Panc1 (cell line): ENCODE measurements around the gene TSHZ3. TPM values are rescaled to one million over a fixed set of nuclear protein-coding genes. Genes with fewer than 3 reads are reported as not detected.

Experiments
- ATAC-seq: fragments of 200-7000 bp; cut with Tn5 transposase; 2 replicates; pipeline ENCODE4 v1.9.1; 2020; ENCODE audit warnings: mild to moderate bottlenecking, moderate library complexity
- BruUV-seq: library from RNA; stranded (reverse); fragments of 400-500 nt; replicated peaks from 2 replicates; lab custom pipeline; 2021; lab: Mats Ljungman, UMichigan
- CTCF ChIA-PET: fragments of 300-600 bp; sonication (Branson Sonifier 250); formaldehyde crosslinking; loops from one replicate; lab custom pipeline; 2022; ENCODE audit warnings: antibody characterized with exemption; lab: Charles Lee
- POLR2A ChIA-PET: fragments of 300-600 bp; sonication (Branson Sonifier 250); formaldehyde crosslinking; loops from one replicate; lab custom pipeline; 2022; ENCODE audit warnings: antibody characterized with exemption; lab: Charles Lee
- DNase-seq: peaks from one replicate; pipeline ENCODE4 v3.0.0-alpha.2; 2010; ENCODE audit warnings: low read depth, low spot score
- H3K27ac ChIP-seq: 2 replicates; pipeline ENCODE4 v1.5.1; 2011; ENCODE audit warnings: mild to moderate bottlenecking, low read length, inconsistent platforms
- H3K27me3 ChIP-seq: fragments of 200-500 bp; sonication (Bioruptor generic); 2 replicates; pipeline ENCODE4 v1.6.0; 2014; ENCODE audit warnings: low read length, inconsistent platforms; ENCODE audit not compliant: control insufficient read depth, insufficient read depth
- H3K36me3 ChIP-seq: fragments of 200-500 bp; sonication (Bioruptor generic); 2 replicates; pipeline ENCODE4 v1.5.1; 2014; ENCODE audit warnings: inconsistent platforms, mild to moderate bottlenecking, low read length, moderate library complexity; ENCODE audit not compliant: control insufficient read depth, insufficient read depth
- H3K4me1 ChIP-seq: 2 replicates; pipeline ENCODE4 v1.5.1; 2011; ENCODE audit warnings: inconsistent platforms, mild to moderate bottlenecking, low read length, moderate library complexity; ENCODE audit not compliant: control insufficient read depth, insufficient read depth
- H3K4me3 ChIP-seq, 2 experiments: 2 replicates each; pipeline ENCODE4 v1.5.1; 2011 to 2012; ENCODE audit warnings: low read depth in 2 of 2, low read length in 2 of 2, mild to moderate bottlenecking in 2 of 2, inconsistent platforms in 1 of 2, moderate library complexity in 1 of 2
- H3K9me3 ChIP-seq: fragments of 200-500 bp; sonication (Bioruptor generic); 2 replicates; pipeline ENCODE4 v1.5.1; 2014; ENCODE audit warnings: low read depth, mild to moderate bottlenecking, inconsistent platforms, low read length, moderate library complexity; ENCODE audit not compliant: control insufficient read depth, insufficient read depth
- POLR2AphosphoS5 ChIP-seq: IDR thresholded peaks from 2 replicates; pipeline ENCODE4 v1.6.1; 2012; ENCODE audit warnings: mild to moderate bottlenecking, low read depth, low read length, moderate library complexity
- SIN3A ChIP-seq: IDR thresholded peaks from 2 replicates; pipeline ENCODE4 v1.6.1; 2012; ENCODE audit warnings: low read depth, mild to moderate bottlenecking, low read length, moderate library complexity, borderline replicate concordance; ENCODE audit not compliant: insufficient read depth
- TCF7L2 ChIP-seq: IDR thresholded peaks from 2 replicates; pipeline ENCODE4 v1.6.1; 2011; ENCODE audit warnings: mild to moderate bottlenecking, low read depth, low read length, inconsistent platforms
- in situ Hi-C: cut with HindIII; loops from 2 replicates; pipeline ENCODE4 v1.10.0; 2016; ENCODE audit warnings: low sequenced_read_pairs, low pct_unique_long_range_greater_than_20kb
- intact Hi-C: fragments of 100-400 bp; cut with micrococcal nuclease; formaldehyde crosslinking; loops from one replicate; pipeline ENCODE4 v1.10.0; 2022; ENCODE audit not compliant: unreplicated experiment
- total RNA-seq: library from RNA; stranded (reverse); gene quantifications from one replicate; pipeline ENCODE4 v1.2.1, GENCODE V29; 2021; ENCODE audit not compliant: unreplicated experiment
- TF ChIP-seq, protein P1 (sequence below), 2 experiments: IDR thresholded peaks; 2 replicates each; pipeline ENCODE4 v1.6.1; 2011 to 2012; ENCODE audit warnings: low read depth in 2 of 2, control low read depth in 1 of 2, low read length in 1 of 2, mild to moderate bottlenecking in 1 of 2, moderate library complexity in 1 of 2; ENCODE audit not compliant: insufficient read depth in 1 of 2
- TF ChIP-seq, protein P2 (sequence below): fragments of 450-650 bp; IDR thresholded peaks from 2 replicates; pipeline ENCODE4 v1.5.1; 2017; ENCODE audit warnings: mild to moderate bottlenecking

The TSHZ3 gene
- total RNA-seq, 1 experiment from 2014 or later, result 7.8 TPM

- Histone ChIP-seq H3K36me3 (no peaks in the 10 kb centered on the region), H3K27ac (no peak overlapping the region), H3K9me3 (no peaks in the 10 kb centered on the region), H3K4me3 (no peak overlapping the region), H3K27me3 (no peaks in the 10 kb centered on the region), H3K4me1 (peaks cover 6% of the 10 kb centered on the region; the same call in 1 of the 2 replicates)
- CTCF ChIA-PET, result no interaction called here
- POLR2A ChIA-PET, result no interaction called here
- intact Hi-C loops (no loop called here), in situ Hi-C loops (no loop called here)
- BruUV-seq, result no TSS peak
- ATAC-seq (peak; percentile 88), DNase-seq (peak; percentile 28)
- TF ChIP-seq SIN3A (no peak), TCF7L2 (peak; percentile 31; the same call in 1 of the 2 replicates), POLR2AphosphoS5 (no peak)
- TF ChIP-seq, protein P1, sequence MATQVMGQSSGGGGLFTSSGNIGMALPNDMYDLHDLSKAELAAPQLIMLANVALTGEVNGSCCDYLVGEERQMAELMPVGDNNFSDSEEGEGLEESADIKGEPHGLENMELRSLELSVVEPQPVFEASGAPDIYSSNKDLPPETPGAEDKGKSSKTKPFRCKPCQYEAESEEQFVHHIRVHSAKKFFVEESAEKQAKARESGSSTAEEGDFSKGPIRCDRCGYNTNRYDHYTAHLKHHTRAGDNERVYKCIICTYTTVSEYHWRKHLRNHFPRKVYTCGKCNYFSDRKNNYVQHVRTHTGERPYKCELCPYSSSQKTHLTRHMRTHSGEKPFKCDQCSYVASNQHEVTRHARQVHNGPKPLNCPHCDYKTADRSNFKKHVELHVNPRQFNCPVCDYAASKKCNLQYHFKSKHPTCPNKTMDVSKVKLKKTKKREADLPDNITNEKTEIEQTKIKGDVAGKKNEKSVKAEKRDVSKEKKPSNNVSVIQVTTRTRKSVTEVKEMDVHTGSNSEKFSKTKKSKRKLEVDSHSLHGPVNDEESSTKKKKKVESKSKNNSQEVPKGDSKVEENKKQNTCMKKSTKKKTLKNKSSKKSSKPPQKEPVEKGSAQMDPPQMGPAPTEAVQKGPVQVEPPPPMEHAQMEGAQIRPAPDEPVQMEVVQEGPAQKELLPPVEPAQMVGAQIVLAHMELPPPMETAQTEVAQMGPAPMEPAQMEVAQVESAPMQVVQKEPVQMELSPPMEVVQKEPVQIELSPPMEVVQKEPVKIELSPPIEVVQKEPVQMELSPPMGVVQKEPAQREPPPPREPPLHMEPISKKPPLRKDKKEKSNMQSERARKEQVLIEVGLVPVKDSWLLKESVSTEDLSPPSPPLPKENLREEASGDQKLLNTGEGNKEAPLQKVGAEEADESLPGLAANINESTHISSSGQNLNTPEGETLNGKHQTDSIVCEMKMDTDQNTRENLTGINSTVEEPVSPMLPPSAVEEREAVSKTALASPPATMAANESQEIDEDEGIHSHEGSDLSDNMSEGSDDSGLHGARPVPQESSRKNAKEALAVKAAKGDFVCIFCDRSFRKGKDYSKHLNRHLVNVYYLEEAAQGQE (IDR thresholded peaks at IDR 0.05; ENCODE audit: insufficient read depth in 1 of 2, low read depth in 2 of 2, low read length in 1 of 2), result no peak
- TF ChIP-seq, protein P2, sequence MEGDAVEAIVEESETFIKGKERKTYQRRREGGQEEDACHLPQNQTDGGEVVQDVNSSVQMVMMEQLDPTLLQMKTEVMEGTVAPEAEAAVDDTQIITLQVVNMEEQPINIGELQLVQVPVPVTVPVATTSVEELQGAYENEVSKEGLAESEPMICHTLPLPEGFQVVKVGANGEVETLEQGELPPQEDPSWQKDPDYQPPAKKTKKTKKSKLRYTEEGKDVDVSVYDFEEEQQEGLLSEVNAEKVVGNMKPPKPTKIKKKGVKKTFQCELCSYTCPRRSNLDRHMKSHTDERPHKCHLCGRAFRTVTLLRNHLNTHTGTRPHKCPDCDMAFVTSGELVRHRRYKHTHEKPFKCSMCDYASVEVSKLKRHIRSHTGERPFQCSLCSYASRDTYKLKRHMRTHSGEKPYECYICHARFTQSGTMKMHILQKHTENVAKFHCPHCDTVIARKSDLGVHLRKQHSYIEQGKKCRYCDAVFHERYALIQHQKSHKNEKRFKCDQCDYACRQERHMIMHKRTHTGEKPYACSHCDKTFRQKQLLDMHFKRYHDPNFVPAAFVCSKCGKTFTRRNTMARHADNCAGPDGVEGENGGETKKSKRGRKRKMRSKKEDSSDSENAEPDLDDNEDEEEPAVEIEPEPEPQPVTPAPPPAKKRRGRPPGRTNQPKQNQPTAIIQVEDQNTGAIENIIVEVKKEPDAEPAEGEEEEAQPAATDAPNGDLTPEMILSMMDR, result no peak
Observed at GRCh38 chr19:31378404-31378803, 29.2 kb upstream of the TSHZ3 start.

- POLR2A ChIA-PET, result no interaction called here
- TF ChIP-seq POLR2AphosphoS5, result no peak
- TF ChIP-seq, protein P1 (IDR thresholded peaks at IDR 0.05; ENCODE audit: insufficient read depth in 1 of 2, low read depth in 2 of 2, low read length in 1 of 2), result no peak
- TF ChIP-seq, protein P2, result no peak
- no peak for TF ChIP-seq TCF7L2
- TF ChIP-seq SIN3A, result no peak
- H3K4me3 ChIP-seq, result no peak overlapping the region
- no peaks in the 10 kb centered on the region for H3K9me3 ChIP-seq
- H3K27me3 ChIP-seq, result no peaks in the 10 kb centered on the region
- DNase-seq (no peak), ATAC-seq (no peak)
- no TSS peak for BruUV-seq
- peaks cover 6% of the 10 kb centered on the region; the same call in 1 of the 2 replicates for H3K4me1 ChIP-seq
- H3K27ac ChIP-seq, result no peak overlapping the region
- CTCF ChIA-PET, result no interaction called here
- no peaks in the 10 kb centered on the region for H3K36me3 ChIP-seq
- in situ Hi-C loops, result no loop called here
- intact Hi-C loops, result no loop called here
Observed at GRCh38 chr19:31377736-31378135, 28.5 kb upstream of the TSHZ3 start.
